HG03064 (cell line): ENCODE data around the gene XYLT1.
"Not testable (repeated sequence)": the region's sequence is repeated elsewhere in the genome, so short reads cannot be mapped to it uniquely, and the experiment has no call there.

Experiments used
- ATAC-seq: cut with Tn5 transposase; IDR thresholded peaks from one replicate; pipeline ENCODE4 v1.9.1; 2021; ENCODE audit warnings: low read depth; ENCODE audit not compliant: unreplicated experiment

The XYLT1 gene

GRCh38 chr16:17340804-17341203 is 130.0 kb downstream of the XYLT1 start:
- ATAC-seq: no peak

GRCh38 chr16:17339764-17340541 is 130.8 kb downstream of the XYLT1 start:
- no peak for ATAC-seq

- ATAC-seq: no peak
Observed at GRCh38 chr16:17338244-17338643, 132.5 kb downstream of the XYLT1 start.

- no peak for ATAC-seq
Observed at GRCh38 chr16:17336530-17336900, 134.2 kb downstream of the XYLT1 start.

GRCh38 chr16:17335826-17336529 is 134.8 kb downstream of the XYLT1 start:
- ATAC-seq: no peak

GRCh38 chr16:17335406-17335805 is 135.4 kb downstream of the XYLT1 start:
- ATAC-seq: not testable (repeated sequence)

- ATAC-seq: no peak
Observed at GRCh38 chr16:17334096-17334495, 136.7 kb downstream of the XYLT1 start.

GRCh38 chr16:17333229-17333628 is 137.5 kb downstream of the XYLT1 start:
- ATAC-seq: no peak

- no peak for ATAC-seq
Observed at GRCh38 chr16:17331991-17332390, 138.8 kb downstream of the XYLT1 start.

GRCh38 chr16:17331071-17331607 is 139.6 kb downstream of the XYLT1 start:
- no peak for ATAC-seq

GRCh38 chr16:17330044-17330443 is 140.7 kb downstream of the XYLT1 start:
- no peak for ATAC-seq

- ATAC-seq: no peak
Observed at GRCh38 chr16:17329391-17329790, 141.4 kb downstream of the XYLT1 start.

- no peak for ATAC-seq
Observed at GRCh38 chr16:17328932-17329331, 141.8 kb downstream of the XYLT1 start.

GRCh38 chr16:17327664-17328335 is 143.0 kb downstream of the XYLT1 start:
- no peak for ATAC-seq

- ATAC-seq: no peak
Observed at GRCh38 chr16:17325476-17326143, 145.2 kb downstream of the XYLT1 start.

GRCh38 chr16:17324451-17324850 is 146.3 kb downstream of the XYLT1 start:
- ATAC-seq: no peak

GRCh38 chr16:17323171-17323570 is 147.6 kb downstream of the XYLT1 start:
- ATAC-seq: no peak

- ATAC-seq: no peak
Observed at GRCh38 chr16:17321824-17322223, 148.9 kb downstream of the XYLT1 start.

- no peak for ATAC-seq
Observed at GRCh38 chr16:17320009-17320408, 150.8 kb downstream of the XYLT1 start.

GRCh38 chr16:17318238-17318637 is 152.5 kb downstream of the XYLT1 start:
- ATAC-seq: no peak

GRCh38 chr16:17316005-17316404 is 154.8 kb downstream of the XYLT1 start:
- ATAC-seq: no peak
